ENCODE data around the gene TEC.
A peak's percentile ranks its signal among the peaks of the same experiment; 100 is the strongest.
"Not testable (repeated sequence)": the region's sequence is repeated elsewhere in the genome, so short reads cannot be mapped to it uniquely, and the experiment has no call there.

Gene TEC

DNA sequence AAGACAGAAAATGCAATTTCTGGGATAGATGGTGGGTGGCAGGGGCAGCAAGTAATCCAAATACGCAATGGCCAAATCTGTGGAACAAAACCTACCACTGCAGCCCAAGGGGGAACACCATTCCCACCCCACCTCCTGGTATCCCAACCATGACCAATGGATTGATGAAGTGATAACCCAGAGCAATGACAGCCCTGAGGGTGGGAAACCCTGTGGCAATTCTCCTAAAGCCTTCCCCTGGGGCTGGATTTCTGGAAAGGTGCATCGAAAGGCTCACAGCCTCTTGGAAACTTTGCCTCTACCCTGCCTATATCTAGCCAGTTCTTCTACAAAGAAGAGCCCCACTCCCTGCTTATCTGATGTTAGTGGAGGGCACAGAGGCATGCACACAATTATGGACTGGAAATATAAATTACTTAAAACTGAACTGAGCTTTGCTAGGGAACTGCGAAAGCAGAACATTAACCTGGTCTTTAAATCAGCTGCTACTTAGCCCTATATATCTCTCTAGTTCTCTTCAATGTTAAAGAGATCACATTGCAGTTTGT is 75.6 kb downstream of the TEC start:
- no peak for DNase-seq

DNA sequence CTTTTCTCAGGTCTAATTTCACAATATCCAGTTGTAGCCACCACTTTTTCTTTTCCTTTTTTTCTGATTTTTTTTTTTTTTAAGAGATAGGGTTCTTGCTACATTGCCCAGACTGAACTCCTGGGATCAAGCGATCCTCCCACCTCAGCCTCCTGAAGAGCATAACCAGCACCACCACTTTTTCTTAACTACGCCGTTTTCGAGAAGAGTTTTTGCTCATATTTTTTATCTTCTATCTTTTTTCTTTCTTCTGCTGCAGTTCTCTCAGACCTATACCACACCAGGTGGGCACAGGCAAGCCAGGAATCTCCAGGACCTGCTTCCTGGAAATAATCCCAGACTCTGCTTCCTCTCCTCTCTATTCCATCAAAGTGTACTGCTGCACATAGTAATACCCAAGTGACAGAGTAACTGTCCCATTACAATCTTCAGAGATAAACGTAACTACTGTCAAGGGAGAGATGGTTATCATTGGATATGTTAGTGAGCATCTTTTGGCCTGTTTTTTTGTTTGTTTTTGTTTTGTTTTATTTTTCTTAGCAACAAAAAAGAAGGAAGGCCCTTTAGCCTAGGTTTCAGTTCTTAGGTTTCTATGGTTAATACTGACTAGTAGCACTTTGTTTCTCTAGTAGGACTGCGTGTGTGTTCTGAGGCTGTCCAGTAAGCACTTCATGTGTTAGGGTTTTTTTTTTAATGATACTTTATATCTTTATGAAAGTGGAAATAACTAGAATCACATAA is 76.4 kb downstream of the TEC start:
- no peak for DNase-seq

GRCh38 chr4:48191758-48192157 is 77.9 kb downstream of the TEC start:
- peak; percentile 46 for DNase-seq

DNA sequence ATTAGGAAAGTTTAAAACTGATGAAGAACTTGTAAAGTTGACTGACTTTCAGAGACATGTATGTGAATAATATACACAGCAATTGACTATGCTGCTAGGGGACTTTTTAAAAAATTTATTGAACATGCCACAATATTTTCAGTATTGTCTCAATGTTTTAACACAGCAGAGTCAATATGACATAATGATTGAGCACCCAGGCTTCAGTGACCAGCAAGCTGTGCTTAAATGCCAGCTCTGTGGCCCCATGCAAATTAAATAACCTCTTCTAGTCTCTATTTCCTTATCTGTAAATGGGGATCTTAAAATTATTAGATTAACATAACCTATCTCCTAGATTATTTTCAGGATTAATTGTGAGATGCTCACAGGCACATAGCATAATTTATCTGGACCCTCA is 78.8 kb downstream of the TEC start:
- DNase-seq: no peak

DNA sequence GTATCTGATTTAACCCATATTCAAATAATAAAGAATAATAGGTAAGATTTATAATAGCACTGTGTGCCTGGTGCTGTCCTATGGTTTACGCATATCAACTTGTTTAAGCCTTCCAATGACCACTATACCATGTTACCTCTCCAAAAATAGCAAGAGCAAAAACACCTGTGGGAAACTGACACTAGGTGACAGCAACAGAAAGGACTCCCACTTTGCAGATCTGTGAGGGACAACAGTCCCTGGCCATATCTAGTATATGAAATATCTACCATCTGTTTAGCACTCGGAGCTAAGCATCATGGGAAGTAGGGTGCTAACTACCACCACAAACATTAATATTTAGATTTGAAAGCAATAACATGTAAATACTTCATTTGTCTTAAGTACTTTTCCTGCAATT is 79.9 kb downstream of the TEC start:
- DNase-seq: no peak

GRCh38 chr4:48188390-48188789 is 81.2 kb downstream of the TEC start:
- DNase-seq: no peak

GRCh38 chr4:48187813-48188212 is 81.8 kb downstream of the TEC start:
- DNase-seq: no peak

DNA sequence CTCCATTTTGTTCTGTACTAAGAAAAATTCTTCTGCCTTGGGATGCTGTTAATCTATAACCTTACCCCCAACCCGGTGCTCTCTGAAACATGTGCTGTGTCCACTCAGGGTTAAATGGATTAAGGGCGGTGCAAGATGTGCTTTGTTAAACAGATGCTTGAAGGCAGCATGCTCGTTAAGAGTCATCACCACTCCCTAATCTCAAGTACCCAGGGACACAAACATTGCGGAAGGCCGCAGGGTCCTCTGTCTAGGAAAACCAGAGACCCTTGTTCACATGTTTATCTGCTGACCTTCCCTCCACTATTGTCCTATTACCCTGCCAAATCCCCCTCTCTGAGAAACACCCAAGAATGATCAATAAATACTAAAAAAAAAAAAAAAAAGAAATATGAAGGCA is 82.6 kb downstream of the TEC start:
- not testable (repeated sequence) for DNase-seq

DNA sequence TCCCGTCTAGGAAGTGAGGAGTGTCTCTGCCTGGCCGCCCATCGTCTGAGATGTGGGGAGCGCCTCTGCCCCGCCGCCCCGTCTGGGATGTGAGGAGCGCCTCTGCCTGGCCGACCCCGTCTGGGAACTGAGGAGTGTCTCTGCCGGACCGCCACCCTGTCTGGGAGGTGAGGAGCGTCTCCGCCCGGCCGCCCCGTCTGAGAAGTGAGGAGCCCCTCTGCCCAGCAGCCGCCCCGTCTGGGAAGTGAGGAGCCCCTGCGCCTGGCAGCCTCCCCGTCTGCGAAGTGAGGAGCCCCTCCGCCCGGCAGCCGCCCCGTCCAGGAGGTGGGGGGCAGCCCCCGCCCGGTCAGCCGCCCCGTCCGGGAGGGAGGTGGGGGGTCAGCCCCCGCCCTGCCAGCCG is 83.2 kb downstream of the TEC start:
- DNase-seq: not testable (repeated sequence)

- peak; percentile 43 for DNase-seq
These were observed 84.8 kb downstream of the TEC start for GRCh38 chr4:48184882-48185281.

GRCh38 chr4:48180234-48180633 is 89.4 kb downstream of the TEC start:
- DNase-seq: no peak

DNA sequence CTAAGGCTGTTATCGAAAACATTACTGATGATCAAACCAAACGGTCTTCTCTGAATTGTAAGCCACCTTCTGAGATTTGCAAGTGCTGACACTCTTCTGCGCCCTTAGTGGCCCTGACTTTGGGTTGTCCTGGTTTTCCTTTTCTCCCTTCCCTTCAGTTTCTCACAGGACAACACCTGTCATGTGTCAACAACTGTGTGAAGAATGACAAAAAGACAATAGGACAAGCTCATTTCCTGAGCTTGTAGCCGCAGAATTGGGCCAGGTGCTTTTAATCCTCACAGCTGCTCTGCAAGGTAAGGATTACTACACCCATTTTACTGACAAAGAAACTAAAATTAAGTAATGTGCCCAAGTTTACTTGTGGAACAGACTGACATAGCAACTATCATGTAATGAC is 90.7 kb downstream of the TEC start:
- peak; percentile 86 for DNase-seq

DNA sequence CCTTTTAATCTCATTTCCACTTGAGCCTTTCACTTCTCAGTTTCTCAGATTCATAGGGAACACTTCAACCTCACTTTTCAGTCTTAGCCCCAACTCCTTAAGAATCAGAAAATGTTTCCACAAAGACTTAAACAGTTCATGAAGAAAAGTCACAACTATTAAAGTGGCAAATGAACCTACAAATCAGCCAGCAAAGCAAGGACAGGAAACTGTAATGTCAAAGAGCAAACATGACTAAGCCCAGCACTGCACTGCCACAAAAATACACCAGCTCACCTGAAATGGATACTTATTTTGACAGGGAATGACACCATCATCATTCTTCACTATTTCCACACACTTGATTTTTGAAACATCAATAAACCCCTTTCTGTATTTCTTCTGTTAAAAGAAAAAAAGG is 93.8 kb downstream of the TEC start:
- no peak for DNase-seq

- no peak for DNase-seq
These were observed 94.3 kb downstream of the TEC start for GRCh38 chr4:48175328-48175727.

GRCh38 chr4:48173056-48173991 is 96.3 kb downstream of the TEC start:
- DNase-seq: no peak

- no peak for DNase-seq
These were observed 97.0 kb downstream of the TEC start for GRCh38 chr4:48172651-48173050.

DNA sequence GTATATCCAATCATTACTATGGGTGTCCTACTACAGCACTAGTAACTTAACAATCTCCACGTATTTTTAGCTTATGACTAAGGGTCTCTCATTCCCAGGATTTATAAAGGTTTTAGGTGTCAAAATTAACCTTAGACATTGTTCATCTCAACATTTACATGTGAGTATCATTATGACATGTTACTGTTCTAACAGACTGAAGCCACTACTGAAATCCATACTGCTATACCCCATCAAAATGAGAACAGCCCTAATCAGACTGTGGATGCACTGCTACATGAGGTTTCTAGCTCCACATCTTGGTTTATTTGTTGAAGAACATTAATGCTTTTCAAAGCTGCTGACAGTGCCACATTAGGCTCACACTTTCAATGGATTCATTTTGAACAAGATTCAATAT is 100.0 kb downstream of the TEC start:
- no peak for DNase-seq

- DNase-seq: no peak
These were observed 101.9 kb downstream of the TEC start for GRCh38 chr4:48167538-48168263.

GRCh38 chr4:48164561-48164960 is 105.1 kb downstream of the TEC start:
- not testable (repeated sequence) for DNase-seq

GRCh38 chr4:48163746-48164145 is 105.9 kb downstream of the TEC start:
- DNase-seq: no peak

- DNase-seq: no peak
These were observed 107.5 kb downstream of the TEC start for GRCh38 chr4:48162162-48162561.

DNA sequence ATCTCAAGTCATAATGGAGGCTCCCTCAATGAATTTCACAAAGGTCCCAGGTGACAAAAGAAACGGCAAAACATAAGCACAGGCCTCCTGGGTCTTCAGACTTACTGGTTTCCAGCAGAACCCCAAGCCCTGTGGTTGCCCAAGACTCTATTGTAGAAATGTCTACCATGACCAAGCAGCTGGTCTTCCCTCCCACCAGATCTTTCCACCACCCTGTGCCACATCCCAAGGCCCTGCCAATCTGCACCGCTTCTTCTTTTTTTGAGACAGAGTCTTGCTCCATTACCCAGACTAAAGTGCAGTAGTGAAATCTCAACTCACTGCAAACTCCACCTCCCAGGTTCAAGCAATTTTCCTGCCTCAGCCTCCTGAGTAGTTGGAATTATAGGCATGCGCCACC is 112.4 kb downstream of the TEC start:
- no peak for DNase-seq

GRCh38 chr4:48156423-48156822 is 113.2 kb downstream of the TEC start:
- DNase-seq: no peak

All from NCI-H774 (cell line).